ENCODE measurements around the gene CDX2. TPM values are rescaled to one million over a fixed set of nuclear protein-coding genes. Genes with fewer than 3 reads are reported as not detected.

Gene CDX2
- total RNA-seq, 1 experiment from 2014 or later: 12.5 TPM

DNA sequence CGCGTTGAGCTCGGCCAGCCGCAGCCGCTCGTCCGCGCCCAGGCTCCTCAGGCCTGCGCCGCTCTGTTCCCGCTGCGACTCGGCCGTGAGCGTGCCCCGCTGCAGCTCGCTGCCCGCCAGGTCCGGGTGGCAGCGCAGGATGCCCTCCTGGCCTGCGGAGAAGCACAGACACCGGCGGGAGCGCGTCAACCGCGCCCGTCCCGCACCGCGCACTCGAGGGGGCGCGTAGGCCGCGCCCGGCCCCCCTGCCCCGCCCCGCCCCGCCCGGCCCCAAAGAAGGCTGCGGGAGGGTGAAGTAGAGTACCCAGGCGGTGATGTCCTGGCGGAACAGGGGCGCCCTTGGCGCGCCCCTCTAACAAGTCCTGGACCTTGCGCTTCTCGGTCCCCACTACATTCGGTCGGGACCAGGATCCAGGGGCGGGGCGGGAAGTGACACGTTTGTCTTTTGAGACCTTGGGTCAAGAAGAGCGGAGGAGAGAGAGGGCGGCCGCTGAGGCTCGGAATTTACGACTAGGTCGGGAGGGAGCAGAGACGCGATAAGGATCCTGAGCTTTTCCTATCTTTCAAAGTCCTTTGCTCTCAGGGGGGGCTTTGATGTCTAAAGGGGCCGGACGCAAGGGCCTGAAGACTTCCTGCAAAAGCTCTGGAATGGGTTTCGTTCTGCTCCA, 9.3 kb upstream of the CDX2 start:
- Histone ChIP-seq H3K27me3 (ENCODE audit: insufficient read depth, low read length) (no peaks in the 10 kb centered on the region), H3K4me3 (replicated peaks in 1 of 2; ENCODE audit: low read depth in 1 of 2, low read length in 2 of 2) (no peak overlapping the region)
- TF ChIP-seq CBX3 (IDR thresholded peaks at IDR 0.05; ENCODE audit: low read depth) (no peak), SP1 (IDR thresholded peaks at IDR 0.05; ENCODE audit: low read depth) (no peak), JUND (IDR thresholded peaks at IDR 0.05) (no peak), YY1 (IDR thresholded peaks at IDR 0.05; ENCODE audit: extremely low read depth, insufficient replicate concordance, low read depth, low read length) (no peak), EZH2 (IDR thresholded peaks at IDR 0.05) (no peak), CEBPB (IDR thresholded peaks at IDR 0.05; ENCODE audit: low read depth) (no peak), POLR2AphosphoS5 (IDR thresholded peaks at IDR 0.05; ENCODE audit: low read depth, low read length) (no peak), FOSL1 (IDR thresholded peaks at IDR 0.05; ENCODE audit: low read depth) (no peak), ZFX (IDR thresholded peaks at IDR 0.05) (no peak), ELF1 (IDR thresholded peaks at IDR 0.05; ENCODE audit: borderline replicate concordance, low read depth) (no peak), POLR2A (IDR thresholded peaks at IDR 0.05; ENCODE audit: borderline replicate concordance, extremely low read depth, insufficient read depth, insufficient read length) (no peak), EGR1 (IDR thresholded peaks at IDR 0.05; ENCODE audit: low read depth) (no peak)
- TF ChIP-seq, protein P1, sequence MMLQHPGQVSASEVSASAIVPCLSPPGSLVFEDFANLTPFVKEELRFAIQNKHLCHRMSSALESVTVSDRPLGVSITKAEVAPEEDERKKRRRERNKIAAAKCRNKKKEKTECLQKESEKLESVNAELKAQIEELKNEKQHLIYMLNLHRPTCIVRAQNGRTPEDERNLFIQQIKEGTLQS (IDR thresholded peaks at IDR 0.05): no peak
- TF ChIP-seq, protein P2, sequence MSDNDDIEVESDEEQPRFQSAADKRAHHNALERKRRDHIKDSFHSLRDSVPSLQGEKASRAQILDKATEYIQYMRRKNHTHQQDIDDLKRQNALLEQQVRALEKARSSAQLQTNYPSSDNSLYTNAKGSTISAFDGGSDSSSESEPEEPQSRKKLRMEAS (IDR thresholded peaks at IDR 0.05): no peak

More for the DNA sequence above, 9.3 kb upstream of the CDX2 start:
- no peak overlapping the region for H2AFZ ChIP-seq (ENCODE audit: low read depth, low read length, poor library complexity, severe bottlenecking)
- ChIA-PET CTCF (interaction anchor here (0.9 kb wide), 1 partner anchor 152 kb away, joined by 4 read pairs; no protein-coding TSS in a partner anchor), POLR2A (no interaction called here), RAD21 (ENCODE audit: low non-redundant PET in 1 of 2, low total read pairs in 2 of 2, uncharacterized antibody in 2 of 2, unreplicated experiment in 2 of 2) (no interaction called here)
- H3K36me3 ChIP-seq (ENCODE audit: control insufficient read depth in 1 of 2, insufficient read depth in 2 of 2, low read length in 2 of 2): no peaks in the 10 kb centered on the region
- no TSS peak for BruUV-seq (replicated peaks)
- no peaks in the 10 kb centered on the region for H4K20me1 ChIP-seq (ENCODE audit: insufficient read depth)
- no peaks in the 10 kb centered on the region for H3K9me3 ChIP-seq (ENCODE audit: control insufficient read depth in 1 of 2, insufficient read depth in 1 of 2, low read depth in 1 of 2, low read length in 2 of 2)
- H3K9me2 ChIP-seq (ENCODE audit: insufficient read depth): no peaks in the 10 kb centered on the region
- no peak overlapping the region for H3K27ac ChIP-seq (ENCODE audit: low read depth, low read length)
- H3K4me1 ChIP-seq (ENCODE audit: control insufficient read depth in 1 of 2, insufficient read depth in 2 of 2, low read length in 2 of 2): no peaks in the 10 kb centered on the region
- no peak overlapping the region for H3K9ac ChIP-seq (ENCODE audit: low read length)
- DNase-seq (ENCODE audit: low read depth, low spot score): no peak
- no peak for ATAC-seq
- intact Hi-C loops (cut with micrococcal nuclease): no loop called here
- no peak overlapping the region for H3K4me2 ChIP-seq (ENCODE audit: low read length)
- H3K79me2 ChIP-seq (ENCODE audit: insufficient read depth, low read length): no peaks in the 10 kb centered on the region

Measured in HCT116 (cell line).